GM06990 (cell line): ENCODE measurements around the gene MIEN1.
"Not testable (repeated sequence)": the region's sequence is repeated elsewhere in the genome, so short reads cannot be mapped to it uniquely, and the experiment has no call there.

Source experiments
- DNase-seq: peaks from one replicate; pipeline ENCODE4 v3.0.0-alpha.2; 2011; ENCODE audit not compliant: insufficient read length; ENCODE audit errors: extremely low read depth
- H3K27me3 ChIP-seq: replicated peaks from 2 replicates; pipeline ENCODE4 v1.6.0; 2011; ENCODE audit warnings: low read length; ENCODE audit not compliant: control insufficient read depth, insufficient read depth
- H3K36me3 ChIP-seq: 2 replicates; pipeline ENCODE4 v1.5.1; 2011; ENCODE audit warnings: low read length; ENCODE audit not compliant: control insufficient read depth, insufficient read depth
- H3K4me3 ChIP-seq: replicated peaks from 2 replicates; pipeline ENCODE4 v1.5.1; 2011; ENCODE audit warnings: low read depth, mild to moderate bottlenecking, control low read depth, low read length
- TF ChIP-seq, protein P1 (sequence below): IDR thresholded peaks from 2 replicates; pipeline ENCODE4 v1.5.1; 2011; ENCODE audit warnings: low read length, control low read depth, mild to moderate bottlenecking, inconsistent platforms; ENCODE audit not compliant: insufficient read depth, poor library complexity, severe bottlenecking

MIEN1 gene

DNA sequence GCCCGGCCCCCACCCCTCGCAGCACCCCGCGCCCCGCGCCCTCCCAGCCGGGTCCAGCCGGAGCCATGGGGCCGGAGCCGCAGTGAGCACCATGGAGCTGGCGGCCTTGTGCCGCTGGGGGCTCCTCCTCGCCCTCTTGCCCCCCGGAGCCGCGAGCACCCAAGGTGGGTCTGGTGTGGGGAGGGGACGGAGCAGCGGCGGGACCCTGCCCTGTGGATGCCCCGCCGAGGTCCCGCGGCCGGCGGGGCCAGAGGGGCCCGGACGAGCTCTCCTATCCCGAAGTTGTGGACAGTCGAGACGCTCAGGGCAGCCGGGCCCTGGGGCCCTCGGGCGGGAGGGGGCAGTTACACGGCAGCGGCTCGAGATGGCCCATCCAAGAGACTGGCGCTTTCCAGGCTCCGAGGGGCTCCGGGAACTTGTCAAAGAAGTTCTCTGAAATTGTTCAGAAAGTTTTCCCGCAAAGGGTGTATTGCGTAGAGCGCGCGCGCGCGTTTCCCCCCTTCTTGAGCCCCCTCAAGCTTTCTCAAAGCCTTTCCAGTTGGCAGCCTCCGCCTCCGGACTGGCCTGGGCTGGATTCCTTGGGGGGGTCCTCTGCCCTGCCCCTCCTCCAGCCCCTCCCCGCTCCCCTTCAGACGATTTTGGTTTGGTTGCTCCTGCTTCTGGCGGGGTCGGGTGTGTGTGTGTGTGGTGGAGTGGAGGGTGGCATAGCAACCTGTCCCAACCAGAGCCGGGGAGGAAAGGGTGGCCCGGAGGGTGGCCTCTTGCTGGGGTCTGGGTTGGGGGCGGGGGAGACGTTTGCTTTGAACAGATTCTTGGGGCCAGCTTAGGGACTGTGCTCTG, 30.0 kb downstream of the MIEN1 start:
- Histone ChIP-seq H3K4me3 (no peak overlapping the region), H3K36me3 (no peaks in the 10 kb centered on the region), H3K27me3 (no peaks in the 10 kb centered on the region; the same call in 1 of the 2 replicates)
- TF ChIP-seq, protein P1, sequence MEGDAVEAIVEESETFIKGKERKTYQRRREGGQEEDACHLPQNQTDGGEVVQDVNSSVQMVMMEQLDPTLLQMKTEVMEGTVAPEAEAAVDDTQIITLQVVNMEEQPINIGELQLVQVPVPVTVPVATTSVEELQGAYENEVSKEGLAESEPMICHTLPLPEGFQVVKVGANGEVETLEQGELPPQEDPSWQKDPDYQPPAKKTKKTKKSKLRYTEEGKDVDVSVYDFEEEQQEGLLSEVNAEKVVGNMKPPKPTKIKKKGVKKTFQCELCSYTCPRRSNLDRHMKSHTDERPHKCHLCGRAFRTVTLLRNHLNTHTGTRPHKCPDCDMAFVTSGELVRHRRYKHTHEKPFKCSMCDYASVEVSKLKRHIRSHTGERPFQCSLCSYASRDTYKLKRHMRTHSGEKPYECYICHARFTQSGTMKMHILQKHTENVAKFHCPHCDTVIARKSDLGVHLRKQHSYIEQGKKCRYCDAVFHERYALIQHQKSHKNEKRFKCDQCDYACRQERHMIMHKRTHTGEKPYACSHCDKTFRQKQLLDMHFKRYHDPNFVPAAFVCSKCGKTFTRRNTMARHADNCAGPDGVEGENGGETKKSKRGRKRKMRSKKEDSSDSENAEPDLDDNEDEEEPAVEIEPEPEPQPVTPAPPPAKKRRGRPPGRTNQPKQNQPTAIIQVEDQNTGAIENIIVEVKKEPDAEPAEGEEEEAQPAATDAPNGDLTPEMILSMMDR = no peak
- DNase-seq = no peak

DNA sequence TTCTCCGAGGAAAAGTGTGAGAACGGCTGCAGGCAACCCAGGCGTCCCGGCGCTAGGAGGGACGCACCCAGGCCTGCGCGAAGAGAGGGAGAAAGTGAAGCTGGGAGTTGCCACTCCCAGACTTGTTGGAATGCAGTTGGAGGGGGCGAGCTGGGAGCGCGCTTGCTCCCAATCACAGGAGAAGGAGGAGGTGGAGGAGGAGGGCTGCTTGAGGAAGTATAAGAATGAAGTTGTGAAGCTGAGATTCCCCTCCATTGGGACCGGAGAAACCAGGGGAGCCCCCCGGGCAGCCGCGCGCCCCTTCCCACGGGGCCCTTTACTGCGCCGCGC, 30.5 kb downstream of the MIEN1 start, which contains the start of gene ERBB2:
ERBB2 (plus strand) TSS at position 247 of the 330 bp plus-strand sequence. CDS start 175 bp downstream, outside the sequence.
- Histone ChIP-seq H3K4me3 (no peak within 1 kb of the TSS), H3K27me3 (no peaks in the 10 kb centered on the region; the same call in 1 of the 2 replicates), H3K36me3 (no peaks in the 10 kb centered on the region; the same call in 1 of the 2 replicates)
- TF ChIP-seq, protein P1 = no peak
- DNase-seq = no peak

DNA sequence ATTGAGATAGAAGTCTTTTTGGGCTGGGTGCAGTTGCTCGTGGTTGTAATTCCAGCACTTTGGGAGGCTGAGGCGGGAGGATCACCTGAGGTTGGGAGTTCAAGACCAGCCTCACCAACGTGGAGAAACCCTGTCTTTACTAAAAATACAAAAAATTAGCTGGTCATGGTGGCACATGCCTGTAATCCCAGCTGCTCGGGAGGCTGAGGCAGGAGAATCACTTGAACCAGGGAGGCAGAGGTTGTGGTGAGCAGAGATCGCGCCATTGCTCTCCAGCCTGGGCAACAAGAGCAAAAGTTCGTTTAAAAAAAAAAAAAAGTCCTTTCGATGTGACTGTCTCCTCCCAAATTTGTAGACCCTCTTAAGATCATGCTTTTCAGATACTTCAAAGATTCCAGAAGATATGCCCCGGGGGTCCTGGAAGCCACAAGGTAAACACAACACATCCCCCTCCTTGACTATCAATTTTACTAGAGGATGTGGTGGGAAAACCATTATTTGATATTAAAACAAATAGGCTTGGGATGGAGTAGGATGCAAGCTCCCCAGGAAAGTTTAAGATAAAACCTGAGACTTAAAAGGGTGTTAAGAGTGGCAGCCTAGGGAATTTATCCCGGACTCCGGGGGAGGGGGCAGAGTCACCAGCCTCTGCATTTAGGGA, 31.0 kb downstream of the MIEN1 start:
- H3K36me3 ChIP-seq, H3K27me3 ChIP-seq, DNase-seq, H3K4me3 ChIP-seq: not testable (repeated sequence)

DNA sequence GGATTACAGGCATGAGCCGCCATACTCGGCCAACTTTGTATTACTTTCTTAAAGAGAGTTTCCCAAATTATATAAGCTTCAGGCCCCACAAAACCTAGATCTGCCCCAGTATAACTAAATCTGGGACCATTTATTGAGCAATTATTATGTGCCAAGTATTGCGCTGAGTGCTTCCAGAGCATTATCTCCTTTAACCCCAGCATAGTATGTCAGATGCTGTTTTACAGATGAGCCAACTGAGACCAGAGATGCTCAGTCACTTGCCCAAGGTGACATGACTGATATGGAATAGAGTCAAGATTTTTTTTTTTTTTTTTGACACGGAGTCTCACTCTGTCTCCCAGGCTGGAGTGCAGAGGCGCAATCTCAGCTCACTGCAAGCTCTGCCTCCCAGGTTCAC, 32.4 kb downstream of the MIEN1 start:
- H3K4me3 ChIP-seq = no peak overlapping the region
- H3K27me3 ChIP-seq = no peaks in the 10 kb centered on the region; the same call in 1 of the 2 replicates
- no peak for DNase-seq
- no peaks in the 10 kb centered on the region; the same call in 1 of the 2 replicates for H3K36me3 ChIP-seq
- TF ChIP-seq, protein P1 = no peak

DNA sequence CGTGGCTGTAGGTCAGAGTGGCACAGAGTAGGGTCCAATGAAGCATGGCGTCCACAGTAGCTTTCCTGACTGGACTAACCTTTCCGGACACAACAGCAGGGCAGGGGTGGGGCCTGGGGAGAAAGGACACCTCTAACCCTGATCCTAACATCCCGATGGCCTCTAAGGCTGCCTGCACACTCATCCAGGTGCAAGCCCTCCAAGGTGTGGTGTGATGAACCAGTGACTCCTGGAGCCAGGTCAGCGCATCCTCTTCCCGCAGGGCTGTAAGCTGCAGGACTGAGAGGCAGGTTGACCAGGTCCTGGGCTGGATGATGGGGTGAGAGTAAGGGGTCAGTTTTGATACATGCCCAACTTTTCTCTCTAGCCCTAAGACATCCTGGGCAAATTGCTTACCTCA, 33.6 kb downstream of the MIEN1 start:
- Histone ChIP-seq H3K36me3 (no peaks in the 10 kb centered on the region; the same call in 1 of the 2 replicates), H3K27me3 (no peaks in the 10 kb centered on the region; the same call in 1 of the 2 replicates), H3K4me3 (no peak overlapping the region)
- TF ChIP-seq, protein P1 = no peak
- DNase-seq = no peak

DNA sequence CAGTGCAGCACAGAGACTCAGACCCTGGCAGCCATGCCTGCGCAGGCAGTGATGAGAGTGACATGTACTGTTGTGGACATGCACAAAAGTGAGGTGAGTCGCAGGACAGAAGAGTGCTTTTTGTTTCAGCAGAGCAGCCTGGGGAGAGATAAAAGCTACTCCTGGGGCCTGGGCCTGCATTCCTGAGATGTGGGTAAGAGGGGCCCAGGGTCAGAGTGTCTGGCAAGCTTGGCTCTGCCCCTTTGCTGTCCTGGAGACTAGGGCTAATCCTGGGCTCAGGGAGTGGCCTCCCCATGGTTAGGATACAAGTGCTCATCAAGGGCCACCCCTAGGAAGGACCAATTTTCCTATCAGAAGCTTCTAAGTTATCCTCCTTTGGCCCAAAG, 35.2 kb downstream of the MIEN1 start:
- Histone ChIP-seq H3K36me3 (no peaks in the 10 kb centered on the region; the same call in 1 of the 2 replicates), H3K4me3 (no peak overlapping the region), H3K27me3 (no peaks in the 10 kb centered on the region; the same call in 1 of the 2 replicates)
- TF ChIP-seq, protein P1 = no peak
- no peak for DNase-seq
